Lung (tissue), 12 donors: Measurements from ENCODE around the gene DYNLT1. TPM values are rescaled to one million over a fixed set of nuclear protein-coding genes. Genes with fewer than 3 reads are reported as not detected.

Source experiments
- ATAC-seq: fragments of 200-7000 bp; cut with Tn5 transposase; one replicate; pipeline ENCODE4 v1.9.1; 2020; ENCODE audit warnings: moderate number of reproducible peaks; ENCODE audit not compliant: insufficient read depth, low FRiP score
- DNase-seq, 3 donors: peaks; one replicate each; pipeline ENCODE4 v3.0.0-alpha.2; 2013 to 2017
- H3K27ac ChIP-seq, 2 donors: one replicate each; pipeline ENCODE4 v1.5.1; 2013; ENCODE audit warnings: mild to moderate bottlenecking in 2 of 2, moderate library complexity in 2 of 2, control low read depth in 1 of 2, inconsistent platforms in 1 of 2, low read depth in 1 of 2, low read length in 1 of 2
- H3K27me3 ChIP-seq, 3 donors: one replicate each; pipeline ENCODE4 v1.5.1; 2013; ENCODE audit warnings: low read length in 2 of 3; ENCODE audit not compliant: control insufficient read depth in 3 of 3, insufficient read depth in 3 of 3
- H3K36me3 ChIP-seq, 4 donors: one replicate each; pipeline ENCODE4 v1.5.1; 2013; ENCODE audit warnings: low read length in 4 of 4, mild to moderate bottlenecking in 1 of 4, moderate library complexity in 1 of 4; ENCODE audit not compliant: control insufficient read depth in 4 of 4, insufficient read depth in 4 of 4
- H3K4me1 ChIP-seq, 5 donors: one replicate each; pipeline ENCODE4 v1.5.1; 2013; ENCODE audit warnings: low read length in 5 of 5, mild to moderate bottlenecking in 2 of 5, moderate library complexity in 1 of 5; ENCODE audit not compliant: control insufficient read depth in 5 of 5, insufficient read depth in 5 of 5
- H3K4me3 ChIP-seq: one replicate; pipeline ENCODE4 v1.5.1; 2013; ENCODE audit warnings: mild to moderate bottlenecking, control low read depth, moderate library complexity
- H3K9ac ChIP-seq, 2 donors: one replicate each; pipeline ENCODE4 v1.5.1; 2013; ENCODE audit warnings: low read length in 2 of 2, control low read depth in 1 of 2; ENCODE audit not compliant: insufficient read depth in 1 of 2
- H3K9me3 ChIP-seq, 4 donors: one replicate each; pipeline ENCODE4 v1.5.1; 2013; ENCODE audit warnings: low read length in 3 of 4, mild to moderate bottlenecking in 1 of 4, moderate library complexity in 1 of 4; ENCODE audit not compliant: control insufficient read depth in 4 of 4, insufficient read depth in 3 of 4
- WGBS, 2 donors: extraction: QIAGEN DNeasy Blood & Tissue Kit; methylation state at CpG; one replicate each; pipeline ENCODE4 v1.1.7; 2013; 5-methylcytosine and 5-hydroxymethylcytosine counted together
- polyA plus RNA-seq, 2 donors: library from polyadenylated mRNA; stranded (reverse); fragments of 200-250 nt; gene quantifications; one replicate each; pipeline ENCODE4 v1.2.1, GENCODE V29; 2013
- total RNA-seq, 2 donors: library from RNA; depleted of rRNA in 1 of 2; stranded (reverse); fragments of >200 nt in 1 of 2; gene quantifications; one replicate each; pipeline ENCODE4 v1.2.1, GENCODE V29; 2014 to 2021
- TF ChIP-seq, protein P1 (sequence below): IDR thresholded peaks from 2 replicates; pipeline ENCODE4 v1.5.1; 2012; ENCODE audit warnings: mild to moderate bottlenecking; ENCODE audit errors: control extremely low read depth, extremely low read depth
- donor health status: control.
- donor health status: control.
- donor health status: Bipolar disorder and iron deficiency.
- donor health status: healthy.
- donor health status: DM: yes; HTN: yes; CAD: no.

DYNLT1 gene
- total and polyA plus RNA-seq, 4 donors: 83.4 to 268 (median 199) TPM

DNA sequence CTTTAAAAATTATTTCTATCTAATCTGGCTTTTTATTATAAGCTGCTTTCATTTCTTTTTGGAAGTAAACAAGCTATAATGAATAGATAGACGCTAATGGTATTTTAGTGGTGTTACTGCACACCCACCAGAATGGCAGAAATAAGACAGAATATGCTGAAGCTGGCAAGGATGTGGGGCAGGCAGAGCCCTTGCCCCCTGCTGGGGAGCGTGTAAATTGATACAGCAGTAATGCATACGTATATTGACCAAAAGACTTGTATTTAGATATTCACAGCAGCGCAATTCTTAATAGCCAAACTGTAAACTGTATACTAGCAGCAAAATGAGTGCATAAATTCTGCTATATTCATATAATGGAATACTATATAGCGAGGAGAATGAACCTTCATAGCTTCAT, 49.3 kb downstream of the DYNLT1 start:
- Histone ChIP-seq H3K9ac (no peak overlapping the region), H3K9me3 (no peaks in the 10 kb centered on the region), H3K4me1 (no peaks in the 10 kb centered on the region), H3K27ac (no peak overlapping the region), H3K36me3 (peaks cover 0 to 42% (median 16%) of the 10 kb centered on the region in 4 donors), H3K4me3 (no peak overlapping the region), H3K27me3 (no peaks in the 10 kb centered on the region)
- TF ChIP-seq, protein P1, sequence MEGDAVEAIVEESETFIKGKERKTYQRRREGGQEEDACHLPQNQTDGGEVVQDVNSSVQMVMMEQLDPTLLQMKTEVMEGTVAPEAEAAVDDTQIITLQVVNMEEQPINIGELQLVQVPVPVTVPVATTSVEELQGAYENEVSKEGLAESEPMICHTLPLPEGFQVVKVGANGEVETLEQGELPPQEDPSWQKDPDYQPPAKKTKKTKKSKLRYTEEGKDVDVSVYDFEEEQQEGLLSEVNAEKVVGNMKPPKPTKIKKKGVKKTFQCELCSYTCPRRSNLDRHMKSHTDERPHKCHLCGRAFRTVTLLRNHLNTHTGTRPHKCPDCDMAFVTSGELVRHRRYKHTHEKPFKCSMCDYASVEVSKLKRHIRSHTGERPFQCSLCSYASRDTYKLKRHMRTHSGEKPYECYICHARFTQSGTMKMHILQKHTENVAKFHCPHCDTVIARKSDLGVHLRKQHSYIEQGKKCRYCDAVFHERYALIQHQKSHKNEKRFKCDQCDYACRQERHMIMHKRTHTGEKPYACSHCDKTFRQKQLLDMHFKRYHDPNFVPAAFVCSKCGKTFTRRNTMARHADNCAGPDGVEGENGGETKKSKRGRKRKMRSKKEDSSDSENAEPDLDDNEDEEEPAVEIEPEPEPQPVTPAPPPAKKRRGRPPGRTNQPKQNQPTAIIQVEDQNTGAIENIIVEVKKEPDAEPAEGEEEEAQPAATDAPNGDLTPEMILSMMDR: no peak
- WGBS, 2 donors: 86 to 96% methylated on average over 5 of the region's 5 CpGs
- ATAC-seq: no peak
- DNase-seq: no peak

DNA sequence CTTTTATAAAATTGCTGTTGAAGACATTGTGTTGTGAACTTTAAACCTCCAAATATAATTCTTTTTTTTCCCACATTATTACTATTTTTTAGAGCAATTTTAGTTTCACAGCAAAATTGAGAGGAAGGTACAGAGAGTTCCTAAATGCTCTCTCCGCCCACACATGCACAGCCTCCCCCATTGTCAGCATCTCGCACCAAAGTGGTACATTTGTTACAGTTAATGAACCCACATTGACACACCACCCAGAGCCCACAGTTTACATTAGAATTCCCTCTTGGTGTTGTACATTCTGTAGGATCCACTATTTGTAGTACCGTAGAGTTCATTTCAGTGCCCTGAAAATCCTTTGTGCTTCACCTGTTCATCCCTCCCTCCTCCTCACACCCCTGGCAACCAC, 50.9 kb downstream of the DYNLT1 start:
- Histone ChIP-seq H3K36me3 (peaks cover 4 to 44% (median 19%) of the 10 kb centered on the region in 4 donors), H3K4me1 (no peaks in the 10 kb centered on the region), H3K27ac (no peak overlapping the region), H3K27me3 (no peaks in the 10 kb centered on the region), H3K4me3 (no peak overlapping the region), H3K9ac (no peak overlapping the region), H3K9me3 (no peaks in the 10 kb centered on the region)
- 96 to 97% methylated on average over 3 of the region's 3 CpGs for WGBS, 2 donors
- DNase-seq: no peak
- no peak for ATAC-seq
- TF ChIP-seq, protein P1: no peak

DNA sequence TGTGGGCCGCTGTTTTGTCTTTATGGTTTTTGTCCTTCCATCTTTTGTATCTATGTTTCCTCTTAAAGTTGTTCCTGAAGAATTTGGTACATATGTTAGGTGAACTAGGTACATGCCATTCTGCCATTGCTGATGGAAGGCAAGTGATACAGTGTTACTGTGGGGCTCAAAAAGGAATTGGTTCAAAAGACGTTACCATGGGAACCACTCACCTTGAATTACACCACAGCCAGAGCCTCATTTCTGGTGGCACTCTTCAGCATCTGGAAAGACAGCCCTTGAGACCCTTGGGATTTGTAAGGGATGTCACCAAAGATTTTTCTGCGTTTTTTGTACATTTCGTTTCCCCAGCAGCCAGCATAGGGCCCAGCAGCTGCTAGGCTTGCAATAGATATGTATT, 52.7 kb downstream of the DYNLT1 start:
- H3K9me3 ChIP-seq: no peaks in the 10 kb centered on the region
- TF ChIP-seq, protein P1: no peak
- no peaks in the 10 kb centered on the region for H3K27me3 ChIP-seq
- peaks cover 4 to 47% (median 14%) of the 10 kb centered on the region in 4 donors for H3K36me3 ChIP-seq
- no peak overlapping the region for H3K4me3 ChIP-seq
- no peaks in the 10 kb centered on the region for H3K4me1 ChIP-seq
- DNase-seq (no peak), ATAC-seq (no peak)
- 96 to 97% methylated on average over 4 of the region's 4 CpGs for WGBS, 2 donors
- no peak overlapping the region for H3K9ac ChIP-seq
- no peak overlapping the region for H3K27ac ChIP-seq

DNA sequence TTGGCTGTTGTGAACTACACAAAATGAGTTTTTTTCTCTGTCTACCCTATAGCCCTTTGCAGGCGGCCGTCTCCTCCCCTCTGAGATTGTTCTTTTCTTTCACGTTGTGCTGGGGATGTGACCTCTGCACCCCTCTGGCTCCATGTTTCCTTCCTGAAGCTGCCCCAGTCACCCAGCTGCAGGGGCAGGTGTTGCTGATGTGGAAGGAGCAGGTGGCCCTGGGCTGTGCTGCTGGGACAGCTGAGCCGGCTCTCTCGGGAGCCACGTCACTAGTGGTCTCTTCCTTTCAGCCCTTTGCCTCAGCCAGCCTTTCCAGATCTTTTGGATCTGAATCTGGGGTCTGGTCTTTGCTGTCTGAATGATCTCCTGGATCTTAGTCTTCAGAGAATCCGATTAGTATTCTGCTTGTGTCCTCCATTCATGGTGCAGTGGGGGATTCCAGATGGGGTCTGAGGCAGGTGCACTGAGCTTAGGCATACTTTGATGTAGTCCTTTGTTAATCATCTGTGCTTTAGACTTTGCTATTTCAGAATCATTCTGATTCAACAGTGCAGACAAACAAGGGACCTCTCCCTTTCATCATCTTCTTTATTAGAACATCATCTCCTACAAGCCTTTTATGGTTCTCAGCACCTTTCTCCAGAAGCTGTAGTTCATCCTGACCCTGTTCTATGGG, 53.3 kb downstream of the DYNLT1 start:
- Histone ChIP-seq H3K27ac (no peak overlapping the region), H3K9me3 (no peaks in the 10 kb centered on the region), H3K4me1 (no peaks in the 10 kb centered on the region), H3K9ac (no peak overlapping the region), H3K4me3 (no peak overlapping the region), H3K27me3 (no peaks in the 10 kb centered on the region), H3K36me3 (peaks cover 4 to 46% (median 19%) of the 10 kb centered on the region in 4 donors)
- TF ChIP-seq, protein P1: no peak
- DNase-seq (no peak), ATAC-seq (no peak)
- 85 to 86% methylated on average over 7 of the region's 7 CpGs for WGBS, 2 donors
